GM15510 (cell line): ENCODE data around the gene SLC1A4.

Experiments used
- POLR2A ChIP-seq: IDR thresholded peaks from 3 replicates; pipeline ENCODE4 v1.6.1; 2011; ENCODE audit warnings: borderline replicate concordance; ENCODE audit not compliant: insufficient read length; ENCODE audit errors: extremely low read depth

The SLC1A4 gene

DNA sequence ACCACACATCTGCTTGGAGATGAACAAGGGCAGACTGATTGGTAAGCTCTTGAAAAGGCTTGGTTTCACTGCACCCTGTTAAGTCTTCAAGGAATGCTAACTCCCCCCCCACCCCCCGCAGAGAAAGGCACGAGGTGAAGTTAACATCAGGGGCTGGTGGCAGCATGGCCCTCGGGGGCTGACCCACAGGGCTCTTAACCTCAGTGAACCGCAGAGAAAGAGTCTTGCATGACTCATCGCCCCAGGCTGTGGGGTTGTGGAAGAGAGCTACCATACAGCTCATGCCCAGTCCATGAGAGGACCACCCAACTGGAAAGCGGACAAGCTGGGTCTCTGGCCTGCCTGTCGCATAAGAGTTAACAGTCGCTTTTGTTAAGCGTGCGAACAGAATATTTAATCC, 56.5 kb downstream of the SLC1A4 start:
- TF ChIP-seq POLR2A: no peak

DNA sequence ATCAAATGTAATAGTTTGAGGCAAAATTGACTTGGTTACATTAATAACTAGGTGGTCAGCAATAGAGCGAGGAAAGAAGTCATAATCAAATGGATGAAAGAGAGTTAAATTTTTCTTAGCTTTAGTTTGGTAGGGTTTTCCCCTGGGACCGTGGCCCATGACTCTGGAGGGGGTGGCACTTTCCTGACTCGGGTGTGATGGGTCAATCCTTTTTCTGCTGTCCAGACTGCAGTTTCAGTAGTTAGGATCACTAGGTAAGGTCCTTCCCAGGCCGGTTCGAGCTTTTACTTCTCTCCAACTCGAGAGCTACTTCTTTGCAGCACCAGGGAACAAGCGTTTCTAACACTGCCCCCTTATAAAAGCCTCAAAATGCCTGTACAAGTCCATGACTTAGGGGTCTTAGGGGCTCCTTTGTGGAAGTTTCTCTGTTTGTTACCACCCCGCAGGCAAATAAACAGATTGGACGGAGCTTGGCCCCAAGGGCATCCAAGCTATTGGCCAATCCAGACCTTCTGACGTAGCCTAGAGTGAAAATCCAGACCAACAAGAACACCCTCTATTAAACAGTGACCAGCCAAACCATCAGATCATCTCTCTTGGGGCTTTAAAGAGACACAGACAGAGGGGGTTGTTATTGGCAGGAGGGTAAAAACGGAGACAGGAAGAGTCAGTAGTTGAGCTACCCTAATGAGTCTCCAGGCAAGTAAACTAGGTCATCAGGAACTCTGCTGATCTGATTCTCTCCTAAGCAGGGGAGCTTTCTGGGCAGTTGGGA, 57.6 kb downstream of the SLC1A4 start:
- no peak for TF ChIP-seq POLR2A

DNA sequence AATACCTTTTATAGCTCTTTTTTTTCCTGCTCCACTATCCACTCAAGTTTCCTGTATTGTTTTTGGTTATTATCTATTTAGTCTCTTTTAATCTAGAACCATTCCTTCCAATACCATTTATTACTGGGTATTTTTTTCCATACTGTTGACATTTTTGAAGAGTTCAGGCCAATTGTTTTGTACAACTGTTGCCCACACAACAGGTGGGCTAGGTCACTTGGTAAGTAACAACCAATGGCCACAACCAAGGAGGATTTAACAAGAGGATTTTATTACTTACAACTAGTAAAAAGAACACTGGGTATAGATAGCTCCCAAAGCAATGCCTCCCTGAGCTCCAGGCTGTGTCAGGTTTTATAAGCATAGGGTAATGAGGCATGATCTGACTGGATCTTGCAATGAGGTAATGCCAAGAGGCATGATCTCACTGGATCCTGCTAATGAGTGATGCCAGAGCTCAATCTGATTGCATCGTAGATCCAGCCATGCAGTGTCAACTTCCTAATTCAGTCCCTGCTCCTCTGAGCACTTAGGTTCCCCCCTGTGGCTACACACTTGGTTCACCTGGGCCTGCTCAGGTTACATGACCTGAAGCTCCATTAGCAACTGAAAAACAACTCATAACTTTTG, 59.9 kb downstream of the SLC1A4 start:
- no peak for TF ChIP-seq POLR2A

DNA sequence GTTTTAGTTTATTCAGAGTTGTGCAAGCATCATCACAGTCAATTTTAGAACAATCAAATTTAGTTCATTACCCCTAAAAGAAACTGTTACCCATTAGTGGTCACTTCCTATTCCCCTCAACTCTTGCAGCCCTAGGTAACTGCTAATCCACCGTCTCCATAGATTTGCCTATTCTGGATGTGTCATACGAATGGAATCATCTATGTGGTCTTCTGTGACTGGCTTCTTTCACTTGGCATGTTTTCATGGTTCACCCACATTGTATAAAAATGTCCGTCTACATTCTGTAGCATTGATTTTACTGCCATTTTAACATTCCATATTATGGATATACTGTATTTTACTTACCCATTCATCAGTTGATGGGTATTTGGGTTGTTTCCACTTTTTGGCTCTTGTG, 61.7 kb downstream of the SLC1A4 start:
- TF ChIP-seq POLR2A: no peak

DNA sequence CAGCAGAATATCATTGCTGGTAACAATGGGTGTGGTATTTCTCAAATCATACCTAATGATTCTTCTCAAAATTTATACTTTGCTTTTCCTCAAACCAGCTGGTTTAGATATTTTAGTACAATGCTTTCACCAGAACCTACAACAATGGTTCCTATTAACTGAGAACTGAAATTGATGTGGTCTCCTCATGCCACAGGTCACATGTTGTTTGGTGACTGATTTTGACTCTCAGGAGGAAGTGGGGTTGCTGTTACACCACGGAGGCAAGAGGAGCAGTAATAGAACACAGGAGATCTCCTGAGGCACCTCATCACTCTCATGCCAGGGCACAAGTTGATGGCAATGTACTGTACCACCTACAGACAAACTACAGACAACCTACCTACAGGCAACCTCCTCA, 64.0 kb downstream of the SLC1A4 start:
- TF ChIP-seq POLR2A: no peak

DNA sequence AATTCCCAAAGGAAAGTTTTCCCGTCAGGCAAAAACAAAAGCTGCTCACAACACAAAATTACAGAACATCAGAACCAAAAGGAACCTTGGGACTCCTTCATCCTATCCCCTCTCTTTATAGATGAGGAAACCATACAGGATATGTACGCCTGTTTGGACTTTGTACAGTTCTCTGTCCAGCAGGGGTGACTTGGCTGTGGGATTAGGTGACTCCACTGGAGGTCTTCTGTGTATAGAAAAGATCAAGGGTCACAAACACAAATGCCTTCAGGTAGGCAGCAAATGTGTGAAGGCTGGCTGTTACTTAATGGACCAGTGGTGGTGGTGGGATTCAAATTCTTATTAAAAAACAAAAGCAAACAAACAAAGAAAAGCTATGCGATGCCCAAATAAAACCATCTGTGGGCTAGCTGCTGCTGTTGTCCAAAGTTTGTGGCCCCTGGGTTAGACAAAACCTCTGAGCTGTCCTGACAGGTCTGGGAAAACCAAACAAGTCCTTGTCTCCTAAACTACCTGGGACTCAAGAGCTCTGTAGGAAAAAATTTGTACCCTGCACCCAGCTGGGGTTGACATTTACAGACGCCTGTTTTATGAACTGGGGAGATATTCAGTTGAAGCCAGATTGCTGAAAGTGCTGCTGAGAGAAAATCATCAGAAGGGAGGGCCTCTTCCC, 65.7 kb downstream of the SLC1A4 start:
- no peak for TF ChIP-seq POLR2A

DNA sequence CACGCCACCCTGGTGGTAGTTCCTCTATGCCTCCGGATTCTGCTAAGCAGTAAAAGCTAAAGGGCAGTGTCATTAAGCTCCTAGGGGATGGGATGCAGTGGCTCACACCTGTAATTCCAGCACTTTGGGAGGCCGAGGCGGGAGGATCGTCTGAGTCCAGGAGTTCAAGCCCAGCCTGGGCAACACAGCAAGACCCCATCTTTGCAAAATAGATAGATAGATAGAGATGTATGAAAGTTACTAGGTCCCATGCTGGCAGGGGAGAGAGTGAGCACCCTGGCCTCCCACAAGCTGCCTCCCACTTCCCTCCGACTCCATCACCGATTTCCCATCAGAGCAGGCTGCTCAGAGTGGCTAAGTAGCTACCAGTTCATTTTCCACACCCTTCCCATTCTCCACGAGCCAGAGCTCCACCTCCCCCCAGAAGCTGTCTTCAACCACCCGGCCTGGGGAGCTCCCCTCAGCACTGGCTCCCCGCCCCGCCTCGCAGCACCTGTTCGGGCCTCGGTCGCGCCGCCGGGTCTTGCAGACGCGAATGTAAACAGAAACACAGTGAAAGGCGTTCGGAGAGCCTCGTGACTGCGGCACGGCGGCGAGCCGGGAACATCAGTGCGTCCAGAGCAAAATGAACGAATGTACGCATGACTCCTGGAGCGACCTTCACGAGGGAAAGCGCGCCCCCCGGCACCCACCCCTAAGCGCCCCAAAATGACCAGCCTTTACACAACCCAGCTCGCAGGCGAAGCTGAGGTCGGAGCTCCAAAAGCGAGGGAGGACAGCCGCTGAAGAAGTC, 66.4 kb downstream of the SLC1A4 start:
- TF ChIP-seq POLR2A: no peak

DNA sequence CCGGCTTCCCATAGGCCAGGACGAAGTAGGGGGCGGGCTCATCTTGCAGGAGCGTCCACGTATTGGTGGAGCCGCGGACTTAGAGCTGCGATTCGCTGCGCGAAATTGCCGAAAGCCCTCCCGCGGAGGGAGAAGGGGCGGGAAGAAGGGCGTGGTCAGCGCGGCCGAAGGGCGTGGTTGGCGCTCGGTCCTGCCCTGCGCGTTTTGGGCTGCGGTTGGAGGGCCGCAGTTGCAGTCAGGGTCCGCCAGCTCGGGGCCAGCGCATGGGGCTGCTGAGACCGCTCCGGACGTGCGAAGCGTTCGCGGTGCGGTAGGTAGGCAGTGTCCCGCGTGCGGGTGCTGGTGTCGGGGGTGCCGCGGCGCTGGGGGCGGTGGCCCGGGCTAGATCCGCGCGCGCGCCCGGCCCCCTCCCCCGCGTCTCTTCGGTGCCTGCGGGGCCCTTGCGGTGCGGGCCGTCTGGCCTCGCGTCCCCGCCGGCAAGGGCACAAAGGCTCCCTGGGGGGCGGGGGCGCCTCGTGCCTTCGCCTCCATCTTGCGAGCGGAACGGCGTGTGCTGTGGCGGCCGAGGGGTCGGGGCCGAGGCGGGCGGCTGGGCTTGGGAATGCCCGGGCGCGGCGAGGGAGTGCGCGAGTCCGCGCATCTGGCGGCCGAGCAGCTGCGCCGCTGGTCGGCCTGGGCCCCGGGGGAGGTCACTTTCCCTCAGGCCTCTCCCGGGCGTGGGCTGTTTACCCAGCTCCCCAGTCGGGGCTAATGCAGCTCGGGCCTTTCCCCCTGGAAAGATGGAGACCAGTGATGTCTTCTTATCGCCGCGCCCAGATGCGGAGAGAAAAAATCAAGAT, 67.2 kb downstream of the SLC1A4 start, which contains the start of gene CEP68:
CEP68 (plus strand) TSS at position 202 of the 839 bp plus-strand sequence. CDS start 13,029 bp downstream, outside the sequence.
- TF ChIP-seq POLR2A: peak; percentile 69

DNA sequence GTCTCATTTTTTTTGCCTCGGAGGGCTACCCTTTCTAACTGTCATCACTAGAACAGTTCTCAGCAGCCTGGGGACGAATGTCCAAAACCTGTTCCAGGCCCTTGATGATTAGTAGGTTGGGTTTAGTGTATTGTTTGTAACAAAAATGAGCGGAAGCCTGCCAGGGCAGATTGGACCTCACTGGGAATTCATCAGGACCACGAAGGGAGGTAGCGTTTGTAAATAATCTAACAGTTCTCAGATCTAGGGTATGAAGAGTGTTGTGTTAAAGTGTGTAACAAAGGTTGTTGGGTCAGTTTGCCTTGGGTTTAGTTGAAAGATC, 67.8 kb downstream of the SLC1A4 start:
- no peak for TF ChIP-seq POLR2A

DNA sequence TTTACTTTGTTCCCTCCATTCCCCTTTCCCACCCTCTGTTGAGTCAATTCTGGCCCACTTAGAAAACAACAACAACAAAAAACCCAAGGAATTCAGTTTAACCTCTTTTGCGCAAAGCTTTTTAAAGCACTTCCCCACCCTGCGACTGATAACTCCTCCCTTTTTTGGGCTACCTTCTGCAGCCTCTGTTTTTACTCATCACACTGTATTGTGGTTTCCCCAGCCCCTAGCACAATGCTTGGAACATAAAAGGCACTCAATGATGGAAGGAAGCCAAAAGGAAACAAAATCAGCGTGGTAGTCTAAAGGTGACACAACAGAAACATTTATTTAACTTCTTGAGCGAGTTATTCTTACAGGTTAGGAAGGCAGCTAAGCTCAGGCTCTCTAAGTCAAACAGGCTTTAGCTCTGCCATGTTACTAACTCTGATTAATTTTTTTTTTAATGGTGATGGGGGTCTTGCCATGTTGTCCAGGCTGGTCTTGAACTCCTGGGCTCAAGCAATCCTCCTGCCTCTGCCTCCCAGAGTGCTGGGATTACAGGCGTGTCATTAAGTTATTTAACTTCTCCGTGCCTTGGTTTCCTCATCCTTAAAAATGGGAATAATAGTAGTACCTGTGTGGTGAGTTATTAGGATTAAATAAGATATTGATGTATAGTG, 68.3 kb downstream of the SLC1A4 start:
- no peak for TF ChIP-seq POLR2A

DNA sequence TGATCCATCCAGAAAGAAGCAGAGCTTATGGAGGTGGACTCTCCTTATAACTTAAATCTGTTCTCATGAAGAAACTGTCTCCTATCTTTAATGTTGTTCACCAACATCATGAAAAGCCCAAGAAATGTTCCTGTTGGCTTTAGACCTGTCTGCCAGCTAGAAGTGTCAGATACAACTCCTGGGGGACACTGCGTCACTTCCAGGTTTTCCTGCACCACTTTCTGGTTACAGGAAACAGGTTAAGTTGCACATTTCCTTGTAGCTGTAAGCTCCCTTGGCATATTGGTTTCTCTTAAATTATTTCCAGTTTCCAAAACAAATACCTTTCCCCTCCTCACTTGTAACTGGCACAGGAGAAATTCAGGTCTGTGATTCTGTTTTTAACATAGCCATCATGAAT, 69.9 kb downstream of the SLC1A4 start:
- no peak for TF ChIP-seq POLR2A

DNA sequence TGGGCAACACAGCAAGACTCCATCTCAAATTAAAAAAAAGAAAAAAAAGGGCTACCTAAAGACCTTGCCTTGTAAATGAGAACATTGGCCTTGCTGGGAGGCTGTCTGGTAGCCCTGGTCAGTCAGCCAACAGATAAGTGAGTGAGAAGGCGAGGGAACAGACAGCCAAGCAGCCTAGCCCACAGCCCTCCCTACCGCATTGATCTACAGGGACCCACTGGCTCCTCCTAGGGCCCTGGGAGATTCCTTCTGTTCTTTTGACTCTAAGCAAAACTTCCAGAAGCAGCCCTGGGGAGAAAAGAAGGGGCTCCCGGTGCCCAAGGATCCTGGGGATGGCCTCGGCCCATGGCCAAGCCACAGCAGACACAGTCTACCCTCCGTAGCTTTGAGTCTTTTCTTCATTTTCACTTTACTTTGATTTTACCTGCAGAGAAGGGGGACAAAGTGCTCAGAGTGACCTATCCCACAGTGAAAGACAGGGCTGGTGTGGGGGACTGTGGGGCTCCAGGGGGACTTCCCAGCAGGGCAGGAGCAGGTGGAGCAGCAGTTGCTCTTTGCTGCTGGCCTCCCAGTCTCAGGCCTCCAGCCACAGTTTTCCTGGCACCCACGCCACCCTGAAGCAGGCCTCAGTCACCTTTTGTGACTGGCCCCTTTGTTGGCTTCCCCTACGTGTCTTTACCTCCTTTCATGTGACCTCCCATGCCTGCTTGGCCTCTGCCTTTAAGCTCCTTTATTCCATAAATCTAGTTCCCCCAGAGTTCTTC, 72.1 kb downstream of the SLC1A4 start:
- TF ChIP-seq POLR2A: no peak

DNA sequence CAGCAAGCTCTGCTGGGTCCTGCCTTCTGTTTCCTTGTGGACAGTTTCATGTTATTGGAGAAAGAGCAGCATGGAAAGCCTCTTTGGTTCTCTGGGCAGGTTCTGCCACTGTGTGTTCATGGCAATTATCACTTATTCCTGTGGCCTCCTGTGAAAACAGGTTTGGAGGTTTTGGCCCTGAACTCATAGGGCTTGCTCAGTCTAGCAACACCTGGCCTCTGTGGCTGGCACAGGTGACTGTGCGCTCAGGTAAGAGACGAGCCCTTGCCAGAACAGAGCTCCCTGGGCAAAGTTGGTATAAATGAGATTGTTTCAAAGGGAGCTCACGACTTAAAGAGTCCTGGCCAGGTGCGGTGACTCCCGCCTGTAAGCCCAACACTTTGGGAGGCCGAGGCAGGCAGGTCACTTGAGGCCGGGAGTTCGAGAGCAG, 72.7 kb downstream of the SLC1A4 start:
- TF ChIP-seq POLR2A: no peak
